HG03066 (cell line): ENCODE data around the gene BCL7A.
"Not testable (repeated sequence)": the region's sequence is repeated elsewhere in the genome, so short reads cannot be mapped to it uniquely, and the experiment has no call there.

Experiments
- ATAC-seq: cut with Tn5 transposase; IDR thresholded peaks from one replicate; pipeline ENCODE4 v1.9.1; 2021; ENCODE audit warnings: low read depth; ENCODE audit not compliant: unreplicated experiment

Gene BCL7A

DNA sequence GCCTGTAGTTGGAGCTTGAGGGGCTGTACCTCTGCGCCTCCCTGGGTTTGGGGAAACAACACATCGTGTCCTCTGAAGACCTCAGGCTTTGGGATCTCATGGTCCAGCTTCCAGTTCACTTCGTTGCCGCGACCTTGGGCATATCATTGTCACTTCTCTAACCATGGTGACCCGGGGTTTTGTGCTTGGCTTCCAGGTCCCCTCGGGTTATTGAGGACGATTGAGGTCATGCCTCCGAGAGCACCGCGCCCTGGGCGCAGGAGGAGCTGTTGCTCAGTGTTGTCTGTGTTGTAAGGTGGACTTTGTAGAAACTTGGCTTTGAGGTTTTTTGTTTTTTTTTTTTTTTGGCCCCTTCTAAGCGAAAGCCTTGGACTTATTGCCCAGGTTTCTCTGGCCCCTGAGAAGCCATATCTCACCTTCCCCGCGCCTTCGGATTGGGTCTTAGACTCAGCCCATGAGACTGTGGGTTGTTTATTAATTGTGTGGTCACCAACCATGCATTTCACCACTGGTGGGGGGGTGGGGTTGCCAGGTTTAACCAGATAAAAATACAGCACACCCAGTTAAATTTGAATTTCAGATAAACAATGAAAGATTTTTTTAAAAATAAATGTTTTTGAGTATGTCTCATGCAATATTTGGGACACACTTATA lies 2.6 kb downstream of the BCL7A start:
- no peak for ATAC-seq

DNA sequence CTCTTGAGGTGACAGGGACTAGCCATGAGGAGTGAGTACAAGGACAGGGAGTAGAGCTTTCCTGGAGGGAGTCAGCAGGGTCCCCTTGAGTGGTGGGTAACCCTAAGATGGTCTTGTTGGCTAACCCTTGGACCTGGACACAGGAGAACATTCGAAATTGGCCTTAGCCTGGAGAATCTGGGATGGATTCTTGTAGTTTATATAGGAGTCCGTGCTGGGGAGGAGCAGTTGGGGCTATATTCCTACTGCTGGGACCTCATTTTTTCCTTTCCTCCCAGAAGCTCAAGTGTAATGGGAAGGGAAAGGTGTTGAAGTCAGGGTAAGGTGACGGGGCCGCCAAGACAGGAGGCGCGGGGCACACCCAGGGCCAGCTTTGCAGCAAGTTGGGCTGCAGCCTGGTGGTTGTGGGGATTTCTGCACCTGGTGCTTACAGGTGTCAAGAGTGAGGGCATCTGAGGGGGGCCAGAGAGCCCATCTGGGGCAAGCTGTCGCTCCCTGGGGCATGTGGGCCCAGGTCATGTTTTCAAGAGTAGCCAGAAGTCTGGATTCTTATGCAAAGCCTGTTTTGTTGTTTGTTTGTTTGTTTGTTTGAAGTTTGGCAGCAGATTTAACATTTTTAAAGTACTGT lies 5.1 kb downstream of the BCL7A start:
- no peak for ATAC-seq

DNA sequence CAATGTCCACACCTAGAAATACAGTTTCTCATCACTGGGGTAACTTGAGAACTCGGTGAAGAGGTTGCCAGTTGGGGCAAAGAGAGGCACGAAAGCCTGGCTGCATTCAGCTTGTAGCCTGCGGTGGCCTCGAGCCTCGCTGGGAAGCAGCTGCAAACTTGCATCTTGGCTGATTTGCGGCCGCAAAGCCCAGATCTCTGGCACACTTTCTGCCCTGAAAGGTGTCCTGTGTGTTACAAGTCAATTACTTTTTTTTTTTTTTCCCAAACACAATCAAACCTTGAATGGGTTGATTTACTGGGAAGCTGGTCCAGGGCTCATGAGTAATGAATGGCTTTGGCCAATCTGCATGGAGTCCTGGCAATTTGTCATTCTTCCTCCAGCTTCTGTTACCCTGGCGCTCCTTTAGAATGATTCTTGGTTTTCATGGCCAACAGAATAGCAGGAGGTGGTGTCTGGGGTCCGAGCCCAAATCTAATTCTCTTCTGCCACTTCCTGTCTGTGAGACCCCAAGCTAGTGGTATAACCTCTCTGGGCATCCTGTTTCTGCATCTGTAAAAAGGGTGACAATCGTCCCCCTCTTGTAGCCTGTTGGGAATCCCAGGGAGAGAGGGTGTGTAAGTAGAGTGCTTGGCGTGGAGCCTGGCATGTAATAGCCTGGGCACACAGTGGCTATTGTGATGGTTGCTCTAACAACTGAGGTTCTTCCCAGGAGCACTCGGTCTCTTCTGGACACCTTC lies 6.7 kb downstream of the BCL7A start:
- ATAC-seq = no peak

DNA sequence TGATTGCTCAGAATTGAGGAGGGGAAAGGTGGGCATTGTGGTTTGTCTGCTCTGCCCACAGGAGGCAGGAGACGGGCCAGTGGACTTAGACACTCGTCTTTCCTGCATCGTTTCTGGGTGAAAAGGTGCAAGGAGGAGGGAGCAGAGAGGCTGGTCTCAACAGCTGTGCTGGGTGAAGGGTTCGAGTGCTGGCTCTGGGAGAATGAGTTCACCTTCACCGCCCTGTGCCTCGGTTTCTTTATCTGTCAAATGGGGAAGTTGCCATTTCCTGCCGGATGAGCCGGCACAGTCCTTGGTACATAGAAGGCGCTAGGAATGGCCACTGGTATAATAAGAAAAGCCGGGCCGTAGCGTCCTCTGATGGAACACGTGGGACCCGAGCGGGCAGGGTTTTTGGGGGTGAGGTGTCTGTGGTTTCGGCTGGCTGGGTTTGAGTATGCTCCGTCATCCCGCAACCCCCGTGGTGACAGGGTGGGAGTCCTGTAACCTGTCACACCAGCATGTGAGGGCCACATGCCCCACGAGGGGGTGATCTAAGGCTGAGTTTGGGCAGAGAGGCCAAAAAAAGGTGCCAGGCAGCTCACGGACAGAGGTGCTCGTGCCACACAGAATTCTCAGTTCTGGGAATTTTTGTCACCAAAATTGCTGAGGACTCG lies 7.3 kb downstream of the BCL7A start:
- ATAC-seq = no peak

DNA sequence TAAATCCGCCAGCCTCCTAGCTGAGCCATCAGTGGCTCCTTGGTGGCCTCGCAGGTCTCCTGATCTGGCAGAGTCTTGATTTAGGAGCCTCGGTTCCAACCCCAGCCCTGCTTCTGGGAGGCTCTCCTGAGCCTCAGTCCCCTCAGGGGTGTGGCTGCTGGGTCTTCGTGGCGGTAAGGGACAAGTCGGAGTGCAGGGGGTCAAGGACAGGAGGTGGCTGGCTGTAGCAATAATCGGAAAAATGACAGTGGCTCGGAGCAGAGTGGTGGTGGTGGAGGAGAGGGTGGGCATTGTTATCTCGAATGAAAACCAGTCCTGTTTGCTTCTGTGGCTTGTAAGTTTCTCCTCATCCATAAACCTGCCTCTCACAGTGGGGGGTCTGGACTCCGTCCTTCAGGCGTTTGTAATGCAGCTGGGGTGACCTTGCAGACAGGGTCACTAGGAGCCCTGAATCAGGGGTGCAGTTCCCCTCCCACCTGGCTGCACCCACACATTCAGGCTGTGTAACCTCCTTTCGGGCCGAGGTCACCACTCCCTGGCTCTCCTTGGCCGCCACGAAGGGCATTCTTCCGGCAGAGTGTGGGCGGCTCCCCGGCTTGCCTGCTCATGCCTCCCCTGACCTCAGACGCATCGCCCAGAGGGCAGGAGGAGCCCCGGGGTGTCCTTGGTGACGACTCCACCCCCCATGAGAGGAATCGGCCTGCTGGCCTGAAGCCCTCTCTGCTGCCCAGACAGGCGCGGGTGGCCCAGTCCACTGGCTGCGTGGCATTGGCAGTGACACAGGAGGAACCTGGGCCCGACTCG lies 8.1 kb downstream of the BCL7A start:
- no peak for ATAC-seq

DNA sequence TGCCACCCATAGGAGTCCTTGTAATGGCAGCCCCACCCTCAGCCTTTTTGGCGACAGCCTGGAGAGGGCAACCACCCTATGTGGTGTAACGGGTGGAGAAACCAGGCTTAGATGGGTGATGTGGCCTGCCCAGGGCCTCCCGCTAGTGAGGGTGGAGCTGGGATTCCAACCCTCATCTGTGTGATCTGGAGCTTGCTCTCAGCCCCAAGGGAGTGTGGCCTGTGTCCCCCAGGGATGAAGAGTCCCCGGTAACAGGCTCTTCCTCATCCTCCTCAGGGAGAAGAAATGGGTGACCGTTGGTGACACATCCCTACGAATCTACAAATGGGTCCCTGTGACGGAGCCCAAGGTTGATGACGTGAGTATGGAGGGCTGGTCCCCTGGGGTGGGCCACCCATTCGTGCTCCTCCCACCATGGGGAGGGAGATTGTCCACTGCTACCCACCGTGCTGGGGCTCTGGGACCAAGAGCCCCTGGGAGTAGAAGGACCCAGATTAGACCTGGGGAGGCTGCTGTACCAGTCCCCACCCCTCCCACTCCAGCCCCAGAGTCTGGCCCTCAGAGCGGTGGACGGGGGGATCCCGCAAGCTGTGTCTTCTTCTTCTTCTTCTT lies 8.8 kb downstream of the BCL7A start:
- no peak for ATAC-seq

DNA sequence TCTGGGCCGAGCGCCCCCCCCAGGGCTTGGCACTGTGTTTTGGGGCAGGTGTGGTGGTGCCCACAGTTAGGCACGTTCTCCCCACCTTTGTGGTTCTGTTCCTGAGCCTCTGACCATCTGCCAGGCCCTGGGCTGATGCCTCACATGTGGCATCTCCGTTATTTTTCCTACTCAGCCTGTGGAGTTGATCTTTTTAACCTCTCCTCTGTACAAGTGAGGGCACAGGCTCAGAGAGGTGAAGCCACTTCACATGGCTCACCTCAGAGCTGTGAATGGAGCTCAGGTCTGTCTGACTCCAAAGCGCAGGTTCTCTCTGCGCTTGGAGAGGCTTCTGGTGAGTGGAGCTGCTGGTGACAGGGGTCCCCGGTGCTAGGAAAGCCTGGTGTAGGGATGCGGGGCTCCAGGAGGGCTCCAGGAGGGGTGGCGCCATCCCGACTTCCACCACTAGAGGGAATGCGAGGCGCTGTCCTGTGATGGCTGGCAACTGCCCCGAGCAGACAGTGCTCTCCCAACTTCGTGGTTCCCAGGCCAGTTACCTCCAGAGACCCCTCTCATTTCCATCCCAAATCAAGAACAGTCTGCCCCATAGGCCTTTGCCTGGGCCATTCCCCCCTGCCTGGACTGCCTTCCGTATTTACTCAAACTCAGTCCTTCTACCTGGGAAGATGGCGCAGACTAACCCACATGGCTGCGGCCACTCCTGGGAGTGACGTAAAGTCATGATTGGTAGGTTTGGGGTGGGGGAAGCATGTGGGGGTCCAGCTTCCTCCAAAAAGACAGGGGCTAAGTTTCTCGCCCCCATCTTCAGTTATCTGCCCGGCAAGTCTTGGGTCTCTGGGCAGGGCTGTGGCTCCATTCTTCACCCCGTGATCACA lies 9.9 kb downstream of the BCL7A start:
- ATAC-seq = no peak

DNA sequence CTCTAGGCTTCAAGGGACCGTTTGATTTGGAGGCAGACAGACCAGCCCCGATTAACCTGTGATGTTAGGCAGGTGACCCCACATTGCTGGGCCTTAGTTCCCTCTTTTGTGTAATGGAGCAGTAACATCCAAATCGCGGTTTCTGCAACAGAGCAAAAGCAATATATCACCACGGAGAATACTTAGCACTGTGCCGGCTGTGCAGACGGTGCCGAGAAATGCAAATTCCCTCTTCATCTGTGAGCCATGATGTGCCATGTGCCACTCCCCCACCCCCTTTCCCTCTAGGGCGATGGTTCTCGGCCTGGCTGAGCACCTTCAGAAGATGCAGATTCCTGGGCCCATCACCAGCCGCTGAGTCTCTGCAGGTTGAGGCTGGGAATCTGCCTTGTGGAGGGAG lies 10.9 kb downstream of the BCL7A start:
- no peak for ATAC-seq

DNA sequence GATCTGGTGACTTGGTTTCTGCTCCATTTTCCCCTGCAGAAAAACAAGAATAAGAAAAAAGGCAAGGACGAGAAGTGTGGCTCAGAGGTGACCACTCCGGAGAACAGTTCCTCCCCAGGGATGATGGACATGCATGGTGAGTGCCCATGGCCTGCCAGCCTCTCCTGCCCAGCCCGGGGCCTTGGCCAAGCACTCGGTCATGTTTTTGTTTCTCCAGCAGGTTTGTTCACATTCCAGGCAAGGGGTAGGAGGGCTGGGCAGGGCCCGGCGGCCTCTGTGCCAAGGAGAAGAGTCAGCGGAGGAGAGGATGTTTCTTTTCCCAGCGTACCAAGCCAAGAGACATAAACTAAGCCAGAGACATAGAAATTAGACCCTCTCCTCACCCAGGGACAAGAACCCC lies 13.6 kb downstream of the BCL7A start:
- ATAC-seq = no peak

DNA sequence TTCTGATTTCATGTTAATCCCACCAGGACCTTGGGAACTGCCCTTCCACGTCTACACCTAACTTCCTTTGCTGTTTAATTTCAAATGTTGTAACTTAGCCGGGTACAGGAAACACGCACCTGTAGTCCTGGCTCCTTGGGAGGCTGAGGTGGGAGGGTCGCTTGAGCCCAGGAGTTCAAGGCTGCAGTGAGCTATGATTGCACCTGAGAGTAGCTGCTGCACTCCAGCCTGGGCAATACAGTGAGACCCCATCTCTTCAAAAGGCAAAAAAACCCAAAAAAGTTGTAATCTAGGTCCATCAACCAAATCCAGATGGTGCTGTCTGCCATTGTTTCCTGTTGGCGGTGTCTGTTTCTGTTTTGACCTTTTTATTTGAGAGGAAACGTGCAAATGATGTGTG lies 14.5 kb downstream of the BCL7A start:
- no peak for ATAC-seq

DNA sequence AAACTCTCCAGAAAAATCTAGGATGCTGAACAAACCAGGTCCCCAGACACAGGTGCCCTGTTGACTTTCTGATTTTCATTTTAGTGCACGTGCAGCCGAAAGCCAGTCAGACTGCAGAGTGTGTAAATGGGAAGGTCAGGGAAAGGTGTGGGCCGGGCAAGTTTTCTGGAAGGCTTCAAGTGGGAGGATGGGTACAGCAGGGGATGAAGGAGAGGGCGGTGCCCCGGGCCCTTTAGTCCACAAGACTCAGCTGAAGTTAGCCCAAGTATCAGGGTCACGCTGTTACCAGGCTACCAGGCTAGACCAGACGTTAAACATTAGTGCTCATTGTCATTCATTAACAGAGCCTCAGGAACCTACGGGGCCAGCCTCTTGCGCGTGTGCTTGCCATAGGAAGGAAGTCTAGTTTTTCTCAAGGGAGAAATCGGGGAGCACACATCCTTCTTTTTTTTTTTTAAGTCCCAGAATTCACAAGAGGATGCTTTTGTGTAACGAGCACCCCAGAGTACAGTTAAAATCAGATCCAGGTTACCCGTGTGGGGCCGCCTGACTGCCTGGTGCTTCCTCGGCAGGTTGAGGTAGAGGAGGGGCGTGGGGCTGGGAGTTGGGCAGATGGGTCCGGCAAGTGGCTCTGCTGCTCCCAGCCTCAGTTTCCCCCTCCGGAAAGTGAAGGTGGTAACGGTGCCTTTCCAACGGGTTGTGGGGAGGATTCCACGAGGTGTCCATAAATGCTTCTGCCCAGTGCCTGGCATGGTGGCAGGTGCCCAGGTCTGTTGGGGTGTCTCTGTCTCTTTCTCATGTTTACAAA lies 19.1 kb downstream of the BCL7A start:
- ATAC-seq = no peak

DNA sequence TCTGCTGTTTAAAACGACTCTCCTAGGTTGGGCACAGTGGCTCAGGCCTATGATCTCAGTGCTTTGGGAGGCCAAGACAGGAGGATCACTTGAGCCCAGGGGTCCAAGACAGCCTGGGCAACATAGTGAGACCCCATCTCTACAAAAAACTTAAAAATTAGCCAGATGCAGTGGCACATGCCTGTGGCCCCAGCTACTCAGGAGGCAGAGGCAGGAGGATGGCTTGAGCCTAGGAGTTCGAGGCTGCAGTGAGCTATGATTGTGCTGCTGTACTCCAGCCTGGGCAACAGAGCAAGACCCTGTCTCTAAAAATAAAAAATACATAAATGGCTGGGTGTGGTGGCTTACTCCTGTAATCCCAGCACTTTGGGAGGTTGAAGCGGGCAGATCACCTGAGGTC lies 19.8 kb downstream of the BCL7A start:
- not testable (repeated sequence) for ATAC-seq

DNA sequence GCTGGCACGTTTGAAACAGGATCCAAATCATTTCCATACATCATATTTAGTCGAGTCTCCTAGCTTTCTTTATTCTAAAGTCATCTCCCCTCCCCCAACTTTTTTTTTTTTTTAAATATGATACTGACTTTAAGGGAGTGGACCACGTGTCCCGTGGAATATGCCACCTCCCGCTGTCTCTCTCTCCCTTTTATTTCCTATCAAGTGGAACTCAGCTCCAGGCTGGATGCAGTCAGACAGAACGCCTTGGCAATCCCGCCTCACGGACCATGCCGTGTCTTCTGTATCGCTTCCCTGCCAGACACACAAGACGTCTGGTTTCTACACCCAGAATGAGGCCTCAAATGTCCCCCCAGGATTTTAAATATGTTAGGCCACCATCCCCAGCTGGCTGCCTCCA lies 21.2 kb downstream of the BCL7A start:
- no peak for ATAC-seq

DNA sequence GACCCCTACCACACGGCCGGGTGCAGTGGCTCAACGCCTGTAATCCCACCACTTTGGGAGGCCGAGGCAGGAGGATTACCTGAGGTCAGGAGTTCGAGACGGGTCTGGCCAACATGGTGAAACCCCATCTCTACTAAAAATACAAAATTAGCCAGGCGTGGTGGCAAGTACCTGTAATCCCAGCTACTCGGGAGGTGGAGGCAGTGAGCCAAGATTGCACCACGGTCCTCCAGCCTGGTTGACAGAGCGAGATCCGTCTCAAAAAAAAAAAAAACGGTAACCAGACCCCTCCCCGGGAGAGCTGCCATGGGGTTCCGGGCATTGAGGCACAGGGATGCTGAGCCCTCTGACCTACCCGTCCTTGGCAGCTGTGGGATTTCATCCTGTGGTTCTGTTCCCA lies 21.8 kb downstream of the BCL7A start:
- ATAC-seq = no peak

DNA sequence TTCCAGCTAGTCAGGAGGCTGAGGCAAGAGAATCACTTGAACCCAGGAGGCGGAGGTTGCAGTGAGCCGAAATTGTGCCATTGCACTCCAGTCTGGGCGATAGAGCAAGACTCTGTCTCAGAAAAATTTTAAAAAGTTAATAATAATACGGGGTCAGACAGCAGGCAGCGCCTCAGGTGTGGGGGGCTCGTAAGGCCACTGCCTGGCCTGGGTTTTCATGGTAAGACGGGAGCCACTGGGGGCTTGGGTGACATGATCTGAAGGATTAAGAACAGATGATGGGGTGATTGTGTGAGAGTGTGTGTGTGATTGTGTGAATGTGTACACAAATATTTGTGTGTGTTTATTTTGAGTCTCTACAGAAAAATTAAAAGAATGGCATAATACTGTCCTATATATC lies 23.6 kb downstream of the BCL7A start:
- ATAC-seq = no peak

DNA sequence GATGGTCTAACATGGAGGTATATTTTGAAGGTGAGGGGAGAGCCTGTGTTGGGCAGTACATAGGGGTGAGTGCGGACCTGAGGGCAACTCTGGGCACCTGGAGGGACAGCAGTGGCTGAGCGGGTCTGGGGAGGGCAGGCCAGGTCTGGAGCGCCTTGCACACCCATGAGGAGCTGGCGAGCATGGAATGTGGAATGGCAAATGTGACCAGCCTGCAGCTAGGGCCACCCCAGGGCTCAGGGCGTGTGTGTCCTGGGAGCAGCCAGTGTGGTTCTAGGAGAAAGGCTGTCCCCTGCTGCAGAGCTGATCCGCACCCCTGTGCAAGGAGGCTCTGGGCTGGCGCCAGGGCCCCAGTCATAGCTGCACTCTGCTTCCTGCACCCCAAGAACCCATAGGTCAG lies 24.5 kb downstream of the BCL7A start:
- ATAC-seq = no peak

DNA sequence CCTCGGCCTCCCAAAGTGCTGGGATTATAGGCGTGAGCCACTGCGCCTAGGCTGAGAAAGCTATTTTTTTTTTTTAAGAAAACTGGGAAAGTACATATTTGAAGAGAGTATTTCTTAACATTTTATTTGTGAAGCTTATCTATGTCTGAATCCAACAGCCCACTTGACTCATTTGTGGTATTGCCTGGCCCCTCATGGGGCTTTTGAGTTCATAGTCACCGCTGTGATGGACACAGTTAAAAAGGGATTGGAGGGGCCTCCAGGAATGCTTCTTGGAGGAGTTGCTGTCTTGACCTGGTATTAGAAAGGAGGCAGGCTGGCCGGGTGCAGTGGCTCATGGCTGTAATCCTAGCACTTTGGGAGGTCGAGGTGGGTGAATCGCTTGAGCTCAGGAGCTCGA lies 26.5 kb downstream of the BCL7A start:
- ATAC-seq = no peak

DNA sequence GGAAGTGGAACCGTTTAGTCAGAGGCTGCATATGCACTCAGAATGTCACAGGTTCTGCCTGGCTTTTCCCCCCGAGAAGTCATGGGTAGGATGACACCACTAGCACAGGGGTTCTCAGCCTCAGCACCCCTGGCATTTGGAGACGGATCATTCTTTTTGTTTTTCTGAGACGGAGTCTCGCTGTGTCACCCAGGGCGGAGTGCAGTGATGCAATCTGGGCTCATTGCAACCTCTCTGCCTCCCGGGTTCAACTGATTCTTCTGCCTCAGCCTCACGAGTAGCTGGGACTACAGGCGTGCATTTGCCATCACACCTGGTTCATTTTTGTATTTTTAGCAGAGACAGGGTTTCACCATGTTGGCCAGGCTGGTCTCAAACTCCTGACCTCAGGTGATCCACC lies 28.1 kb downstream of the BCL7A start:
- no peak for ATAC-seq

DNA sequence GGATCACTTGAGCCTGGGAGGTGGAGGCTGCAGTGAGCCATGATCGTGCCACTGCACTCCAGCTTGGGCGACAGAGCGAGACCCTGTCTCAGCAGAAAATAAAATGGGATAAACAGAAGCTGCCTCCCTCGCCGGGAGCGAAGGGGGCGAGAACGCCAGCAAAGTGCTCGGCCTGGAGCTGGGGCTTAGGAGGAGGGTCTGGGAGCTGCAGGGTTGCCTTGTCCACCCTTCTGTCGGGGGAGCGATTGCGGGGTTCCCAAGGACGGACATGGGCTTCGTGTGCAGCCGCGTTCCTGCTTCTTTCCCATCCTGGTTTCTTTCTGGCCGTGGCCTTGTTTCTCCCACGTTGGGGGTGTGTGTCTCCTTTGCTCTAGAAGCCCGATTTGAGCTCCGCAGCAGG lies 29.0 kb downstream of the BCL7A start:
- no peak for ATAC-seq
